H1 (cell line): ENCODE data around the gene TNIK. TPM values are rescaled to one million over a fixed set of nuclear protein-coding genes. Genes with fewer than 3 reads are reported as not detected.

ENCODE experiments used
- CTCF ChIA-PET: fragments of 300-600 bp; sonication (Branson Sonifier 250); formaldehyde crosslinking; loops from one replicate; lab custom pipeline; 2021; ENCODE audit not compliant: partially characterized antibody; lab: Charles Lee
- POLR2A ChIA-PET: fragments of 300-600 bp; sonication (Branson Sonifier 250); formaldehyde crosslinking; loops from one replicate; lab custom pipeline; 2021; ENCODE audit warnings: inconsistent platforms; ENCODE audit not compliant: partially characterized antibody; lab: Charles Lee
- DNase-seq, 2 experiments: peaks; one replicate each; pipeline versions ENCODE4 v3.0.0 to v3.0.0-alpha.2; 2010 to 2022; ENCODE audit warnings: low spot score in 2 of 2, low read depth in 1 of 2, mixed read lengths in 1 of 2
- FAIRE-seq: peaks from 2 replicates; lab custom pipeline; 2011; peaks lifted over from hg19 to GRCh38; lab: Jason Lieb, UNC
- H2AFZ ChIP-seq: 2 replicates; pipeline ENCODE4 v1.8.1; 2012; ENCODE audit warnings: low read length, inconsistent platforms
- H2AK5ac ChIP-seq: 2 replicates; pipeline ENCODE4 v1.6.1; 2013; ENCODE audit warnings: low read depth, low read length
- H2BK120ac ChIP-seq: replicated peaks from 2 replicates; pipeline ENCODE3; 2013; ENCODE audit warnings: low read depth, low read length, inconsistent platforms
- H2BK12ac ChIP-seq: 2 replicates; pipeline ENCODE4 v1.6.1; 2013; ENCODE audit warnings: low read depth, low read length
- H2BK15ac ChIP-seq: 2 replicates; pipeline ENCODE4 v1.6.1; 2013; ENCODE audit warnings: low read length
- H2BK20ac ChIP-seq: 2 replicates; pipeline ENCODE4 v1.6.1; 2013; ENCODE audit warnings: low read length
- H2BK5ac ChIP-seq: 2 replicates; pipeline ENCODE4 v1.6.1; 2013; ENCODE audit warnings: low read depth, low read length
- H3K14ac ChIP-seq: 2 replicates; pipeline ENCODE4 v1.6.1; 2013; ENCODE audit warnings: inconsistent platforms; ENCODE audit not compliant: insufficient read length
- H3K18ac ChIP-seq: 2 replicates; pipeline ENCODE4 v1.6.1; 2013; ENCODE audit warnings: low read length; ENCODE audit errors: extremely low read depth
- H3K23ac ChIP-seq: 2 replicates; pipeline ENCODE4 v1.6.1; 2013; ENCODE audit warnings: inconsistent platforms; ENCODE audit not compliant: insufficient read length
- H3K23me2 ChIP-seq: 2 replicates; pipeline ENCODE4 v1.6.1; 2013; ENCODE audit warnings: low read depth, low read length
- H3K27ac ChIP-seq: 2 replicates; pipeline ENCODE4 v1.6.1; 2011; ENCODE audit warnings: low read depth, low read length, inconsistent platforms
- H3K27me3 ChIP-seq, 4 experiments: replicated peaks in 1 of 4; 1 replicate in 1 of 4; 2 replicates in 3 of 4; pipeline versions ENCODE4 v1.6.1 to v1.8.1; 2011 to 2013; ENCODE audit warnings: low read length in 3 of 4, mild to moderate bottlenecking in 3 of 4, inconsistent platforms in 2 of 4, mixed read lengths in 2 of 4, moderate library complexity in 1 of 4; ENCODE audit not compliant: control insufficient read depth in 3 of 4, insufficient read depth in 3 of 4; ENCODE audit errors: extremely low read depth in 1 of 4
- H3K36me3 ChIP-seq, 4 experiments: 2 replicates each; pipeline versions ENCODE4 v1.6.1 to v1.8.1; 2011 to 2013; ENCODE audit warnings: mild to moderate bottlenecking in 4 of 4, low read length in 3 of 4, moderate library complexity in 2 of 4, control low read depth in 1 of 4, inconsistent platforms in 1 of 4; ENCODE audit not compliant: insufficient read depth in 4 of 4, control insufficient read depth in 2 of 4
- H3K4ac ChIP-seq: replicated peaks from 2 replicates; pipeline ENCODE3; 2013; ENCODE audit warnings: low read length, low read depth, mixed read lengths, inconsistent platforms; ENCODE audit not compliant: insufficient read length
- H3K4me1 ChIP-seq, 4 experiments: replicated peaks in 1 of 4; 1 replicate in 1 of 4; 2 replicates in 3 of 4; pipeline versions ENCODE4 v1.6.1 to v1.8.1; 2011 to 2013; ENCODE audit warnings: low read length in 3 of 4, inconsistent platforms in 2 of 4, mixed read lengths in 1 of 4; ENCODE audit not compliant: insufficient read depth in 4 of 4, control insufficient read depth in 3 of 4
- H3K4me2 ChIP-seq, 2 experiments: 2 replicates each; pipeline versions ENCODE4 v1.6.1 to v1.8.1; 2011 to 2013; ENCODE audit warnings: low read depth in 2 of 2, low read length in 2 of 2, control low read depth in 1 of 2, inconsistent platforms in 1 of 2, mild to moderate bottlenecking in 1 of 2; ENCODE audit not compliant: insufficient read depth in 1 of 2
- H3K4me3 ChIP-seq, 4 experiments: fragments of 200-600, 300-600 bp in 1 of 4; sonication (generic), shearing (Covaris generic), sonication (Bioruptor Twin) in 1 of 4; 2 replicates each; pipeline versions ENCODE4 v1.5.1 to v1.8.1; 2011 to 2016; ENCODE audit warnings: low read length in 4 of 4, low read depth in 3 of 4, control low read depth in 2 of 4, inconsistent platforms in 2 of 4, mild to moderate bottlenecking in 2 of 4, mixed read lengths in 1 of 4, moderate library complexity in 1 of 4; ENCODE audit not compliant: insufficient read depth in 2 of 4; ENCODE audit errors: extremely low read depth in 1 of 4
- H3K56ac ChIP-seq: replicated peaks from 2 replicates; pipeline ENCODE3; 2013; ENCODE audit warnings: low read depth, mild to moderate bottlenecking, mixed read lengths, low read length, inconsistent platforms; ENCODE audit not compliant: insufficient read length
- H3K79me1 ChIP-seq: 2 replicates; pipeline ENCODE4 v1.6.1; 2013; ENCODE audit warnings: low read depth, low read length, control low read depth
- H3K79me2 ChIP-seq, 2 experiments: 2 replicates each; pipeline versions ENCODE4 v1.6.1 to v1.8.1; 2012 to 2013; ENCODE audit warnings: low read length in 2 of 2, mild to moderate bottlenecking in 2 of 2, inconsistent platforms in 1 of 2; ENCODE audit not compliant: insufficient read depth in 2 of 2, control insufficient read depth in 1 of 2
- H3K9ac ChIP-seq, 4 experiments: replicated peaks in 1 of 4; 1 replicate in 1 of 4; 2 replicates in 3 of 4; pipeline versions ENCODE4 v1.6.1 to v1.8.1; 2011 to 2013; ENCODE audit warnings: low read depth in 3 of 4, low read length in 3 of 4, control low read depth in 2 of 4, mild to moderate bottlenecking in 2 of 4, moderate library complexity in 2 of 4, inconsistent platforms in 1 of 4; ENCODE audit errors: extremely low read depth in 1 of 4
- H3K9me3 ChIP-seq, 2 experiments: 2 replicates each; pipeline versions ENCODE4 v1.6.1 to v1.8.1; 2012 to 2013; ENCODE audit warnings: mild to moderate bottlenecking in 2 of 2, moderate library complexity in 2 of 2, control low read depth in 1 of 2, inconsistent platforms in 1 of 2, low read depth in 1 of 2, low read length in 1 of 2, mixed read lengths in 1 of 2; ENCODE audit not compliant: insufficient read depth in 2 of 2
- H4K20me1 ChIP-seq, 2 experiments: replicated peaks in 1 of 2; 2 replicates each; pipeline versions ENCODE3 to v1.8.1; 2011 to 2013; ENCODE audit warnings: inconsistent platforms in 2 of 2, low read length in 2 of 2, mild to moderate bottlenecking in 1 of 2; ENCODE audit not compliant: insufficient read depth in 2 of 2, control insufficient read depth in 1 of 2
- H4K5ac ChIP-seq: 2 replicates; pipeline ENCODE4 v1.6.1; 2013; ENCODE audit warnings: low read length, low read depth, mixed read lengths, inconsistent platforms; ENCODE audit not compliant: insufficient read length
- H4K8ac ChIP-seq: 2 replicates; pipeline ENCODE4 v1.8.0; 2013; ENCODE audit warnings: mild to moderate bottlenecking, moderate library complexity, low read length, inconsistent platforms; ENCODE audit not compliant: insufficient read depth; ENCODE audit errors: extremely low read depth
- H4K91ac ChIP-seq: replicated peaks from 2 replicates; pipeline ENCODE3; 2013; ENCODE audit warnings: low read length, mixed read lengths, inconsistent platforms; ENCODE audit not compliant: insufficient read length
- BRCA1 ChIP-seq: IDR thresholded peaks from 2 replicates; pipeline ENCODE4 v1.6.1; 2012; ENCODE audit warnings: low read depth, low read length, improper control_type of control experiment
- CTCF ChIP-seq, 3 experiments: IDR thresholded peaks; 1 replicate in 2 of 3; 2 replicates in 1 of 3; pipeline versions ENCODE4 v1.5.1 to v1.6.1; 2011; ENCODE audit warnings: low read length in 3 of 3, mild to moderate bottlenecking in 3 of 3, inconsistent platforms in 2 of 3, low read depth in 1 of 3, moderate library complexity in 1 of 3; ENCODE audit not compliant: insufficient read depth in 1 of 3; ENCODE audit errors: control extremely low read depth in 1 of 3
- WGBS, 2 experiments: shearing (Covaris generic) in 1 of 2; methylation state at CpG; one replicate each; pipeline versions ENCODE4 v1.1.6 to v1.1.7; 2013 to 2015; ENCODE audit warnings: low lambda C conversion rate in 2 of 2, mixed read lengths in 2 of 2, inconsistent platforms in 1 of 2, low coverage in 1 of 2, missing lambda C conversion rate in 1 of 2; ENCODE audit not compliant: insufficient replicate concordance in 2 of 2, insufficient coverage in 1 of 2, insufficient read length in 1 of 2; ENCODE audit errors: extremely low coverage in 1 of 2, missing lambda C conversion rate in 1 of 2; 5-methylcytosine and 5-hydroxymethylcytosine counted together
- polyA plus RNA-seq, 7 experiments: library from polyadenylated mRNA; depleted of rRNA in 3 of 7; stranded (reverse) in 5 of 7; unstranded in 2 of 7; fragments of >200 nt in 5 of 7; fragments of 200-250 nt in 2 of 7; gene quantifications; 1 replicate in 5 of 7; 2 replicates in 1 of 7; 4 replicates in 1 of 7; pipeline versions ENCODE4 v1.2.1 to v1.2.3, GENCODE V29; 2011 to 2013; ENCODE audit warnings: missing spikeins in 2 of 7, mixed read lengths in 2 of 7
- total RNA-seq: library from RNA; stranded (reverse); fragmentation: NEBNext Ultra II Directional; extraction: Animal tissue kit (Norgen Biotek cat#: 25700); gene quantifications from 2 replicates; pipeline ENCODE4 v1.2.1, GENCODE V29; 2021

TNIK gene
- total and polyA plus RNA-seq, 2 of the 8 experiments (the other 6 are each of a cell fraction or from before 2014, with no cell fraction given), result 7.4 to 42.0 TPM

- Histone ChIP-seq H3K36me3 (no peaks in the 10 kb centered on the region), H3K18ac (no peak overlapping the region), H2BK12ac (no peak overlapping the region), H3K9me3 (no peaks in the 10 kb centered on the region), H3K27ac (no peak overlapping the region), H3K56ac (no peak overlapping the region), H4K91ac (no peak overlapping the region), H2AK5ac (no peak overlapping the region), H3K4ac (no peak overlapping the region), H4K8ac (no peak overlapping the region), H2BK20ac (no peak overlapping the region), H3K27me3 (no peaks in the 10 kb centered on the region), H3K23ac (no peak overlapping the region), H3K79me1 (no peaks in the 10 kb centered on the region), H3K14ac (no peak overlapping the region), H2BK120ac (no peak overlapping the region), H2BK5ac (no peak overlapping the region; the same call in 1 of the 2 replicates), H3K4me1 (no peaks in the 10 kb centered on the region), H3K4me3 (no peak overlapping the region), H2BK15ac (no peak overlapping the region), H4K5ac (no peak overlapping the region), H3K23me2 (no peaks in the 10 kb centered on the region), H4K20me1 (no peaks in the 10 kb centered on the region), H3K4me2 (no peak overlapping the region), H2AFZ (no peak overlapping the region), H3K9ac (no peak overlapping the region), H3K79me2 (no peaks in the 10 kb centered on the region)
- POLR2A ChIA-PET, result no interaction called here
- DNase-seq (no peak), FAIRE-seq (no peak)
- WGBS, 2 experiments, result 83% methylated on average over 7 of the region's 7 CpGs; no CpG with 5 or more reads in 1 of the 2 experiments
- TF ChIP-seq BRCA1, result no peak
- no peak for TF ChIP-seq CTCF (IDR thresholded peaks at IDR 0.05; ENCODE audit: control extremely low read depth in 1 of 3, insufficient read depth in 1 of 3, low read depth in 1 of 3, low read length in 3 of 3)
- CTCF ChIA-PET, result interaction anchor here (0.5 to 1.5 kb wide), 3 partner anchors 11 to 254 kb away, joined by 3 to 4 read pairs (median 3); no protein-coding TSS in a partner anchor
These were observed 28.3 kb upstream of the TNIK start for GRCh38 chr3:171488479-171488878.
